HepG2 (cell line): Measurements from ENCODE around the gene CGB8. TPM values are rescaled to one million over a fixed set of nuclear protein-coding genes. Genes with fewer than 3 reads are reported as not detected.

Experiments
- FOXA1 ChIP-seq, 2 experiments: fragments of 450-650 bp in 1 of 2; sonication (generic) in 1 of 2; formaldehyde crosslinking in 1 of 2; IDR thresholded peaks; 2 replicates each; pipeline versions ENCODE4 v1.4.0 to v1.6.1; 2016 to 2020; ENCODE audit warnings: missing genetic modification reagents in 1 of 2
- HMGA1 ChIP-seq: sonication (generic); formaldehyde crosslinking; conservative IDR thresholded peaks from 2 replicates; pipeline ENCODE4 v1.4.0; 2020; ENCODE audit warnings: missing genetic modification reagents
- KDM2A ChIP-seq: sonication (generic); formaldehyde crosslinking; IDR thresholded peaks from 2 replicates; pipeline ENCODE4 v1.4.0; 2020; ENCODE audit warnings: low read depth, missing genetic modification reagents, borderline replicate concordance
- KDM5B ChIP-seq: sonication (generic); formaldehyde crosslinking; IDR thresholded peaks from 2 replicates; pipeline ENCODE4 v1.4.0; 2020; ENCODE audit warnings: missing genetic modification reagents, mild to moderate bottlenecking, borderline replicate concordance
- MED1 ChIP-seq: sonication (generic); formaldehyde crosslinking; IDR thresholded peaks from 2 replicates; pipeline ENCODE4 v1.4.0; 2020; ENCODE audit warnings: missing genetic modification reagents
- NFE2 ChIP-seq: sonication (generic); formaldehyde crosslinking; IDR thresholded peaks from 2 replicates; pipeline ENCODE4 v1.4.0; 2020; ENCODE audit warnings: missing genetic modification reagents
- RORA ChIP-seq: sonication (generic); formaldehyde crosslinking; IDR thresholded peaks from 2 replicates; pipeline ENCODE4 v1.5.0; 2020; ENCODE audit warnings: mild to moderate bottlenecking, missing genetic modification reagents, moderate library complexity
- SATB2 ChIP-seq: sonication (generic); formaldehyde crosslinking; IDR thresholded peaks from 2 replicates; pipeline ENCODE4 v1.5.0; 2020; ENCODE audit warnings: missing genetic modification reagents
- SCMH1 ChIP-seq: sonication (generic); formaldehyde crosslinking; IDR thresholded peaks from 2 replicates; pipeline ENCODE4 v1.9.0; 2021; ENCODE audit warnings: missing genetic modification reagents, mild to moderate bottlenecking, borderline replicate concordance
- SP1 ChIP-seq, 2 experiments: fragments of 450-650 bp in 1 of 2; sonication (generic) in 1 of 2; formaldehyde crosslinking in 1 of 2; IDR thresholded peaks; 2 replicates each; pipeline versions ENCODE4 v1.4.0 to v1.6.1; 2016 to 2020; ENCODE audit warnings: missing genetic modification reagents in 1 of 2
- SP4 ChIP-seq: sonication (generic); formaldehyde crosslinking; IDR thresholded peaks from 2 replicates; pipeline ENCODE4 v1.8.1; 2023; ENCODE audit warnings: mild to moderate bottlenecking, missing genetic modification reagents
- STAG1 ChIP-seq: sonication (generic); formaldehyde crosslinking; IDR thresholded peaks from 2 replicates; pipeline ENCODE4 v1.4.0; 2020; ENCODE audit warnings: missing genetic modification reagents
- WIZ ChIP-seq: sonication (generic); formaldehyde crosslinking; IDR thresholded peaks from 2 replicates; pipeline ENCODE4 v1.5.1; 2020; ENCODE audit warnings: mild to moderate bottlenecking, missing genetic modification reagents
- ZFAT ChIP-seq: sonication (generic); formaldehyde crosslinking; conservative IDR thresholded peaks from 2 replicates; pipeline ENCODE4 v1.8.1; 2023; ENCODE audit warnings: missing genetic modification reagents, inconsistent platforms
- ZGPAT ChIP-seq: IDR thresholded peaks from 2 replicates; pipeline ENCODE4 v1.6.1; 2016; ENCODE audit warnings: mild to moderate bottlenecking
- ZNF18 ChIP-seq: sonication (generic); formaldehyde crosslinking; IDR thresholded peaks from 2 replicates; pipeline ENCODE4 v1.8.0; 2022; ENCODE audit warnings: mild to moderate bottlenecking, missing genetic modification reagents; ENCODE audit not compliant: insufficient replicate concordance
- ZNF180 ChIP-seq: sonication (generic); formaldehyde crosslinking; IDR thresholded peaks from 2 replicates; pipeline ENCODE4 v1.4.0; 2020; ENCODE audit warnings: low read depth, missing genetic modification reagents, borderline replicate concordance
- ZNF251 ChIP-seq: sonication (generic); formaldehyde crosslinking; IDR thresholded peaks from 2 replicates; pipeline ENCODE4 v1.9.0; 2021; ENCODE audit warnings: mild to moderate bottlenecking, missing genetic modification reagents
- ZNF574 ChIP-seq: sonication (generic); formaldehyde crosslinking; IDR thresholded peaks from 2 replicates; pipeline ENCODE4 v1.4.0; 2020; ENCODE audit warnings: missing genetic modification reagents
- ZNF766 ChIP-seq: sonication (generic); formaldehyde crosslinking; IDR thresholded peaks from 2 replicates; pipeline ENCODE4 v1.5.0; 2020; ENCODE audit warnings: missing genetic modification reagents, borderline replicate concordance
- polyA plus RNA-seq, 8 experiments: library from polyadenylated mRNA; depleted of rRNA in 3 of 8; stranded (reverse) in 7 of 8; unstranded in 1 of 8; fragments of >200 nt; fragmentation: Illumina TruSeq in 4 of 8; extraction: Trizol in 4 of 8; gene quantifications; 2 replicates each; pipeline versions ENCODE4 v1.2.1 to v1.2.3, GENCODE V29; 2011 to 2016; ENCODE audit warnings: low read depth in 4 of 8, missing spikeins in 1 of 8, mixed read lengths in 1 of 8; ENCODE audit not compliant: insufficient read depth in 1 of 8
- total RNA-seq, 5 experiments: library from RNA; depleted of rRNA; stranded (reverse); fragments of >200 nt; fragmentation: Illumina TruSeq; extraction: Trizol; gene quantifications; 2 replicates each; pipeline ENCODE4 v1.2.3, GENCODE V29; 2016; ENCODE audit warnings: low read depth in 1 of 5
- TF ChIP-seq, protein P1 (sequence below): sonication (generic); formaldehyde crosslinking; IDR thresholded peaks from 2 replicates; pipeline ENCODE4 v1.5.0; 2020; ENCODE audit warnings: mild to moderate bottlenecking, missing genetic modification reagents, moderate library complexity

Gene CGB8
- total and polyA plus RNA-seq, 2 of the 13 experiments (the other 11 are each of a cell fraction or from before 2014, with no cell fraction given) = not detected

DNA sequence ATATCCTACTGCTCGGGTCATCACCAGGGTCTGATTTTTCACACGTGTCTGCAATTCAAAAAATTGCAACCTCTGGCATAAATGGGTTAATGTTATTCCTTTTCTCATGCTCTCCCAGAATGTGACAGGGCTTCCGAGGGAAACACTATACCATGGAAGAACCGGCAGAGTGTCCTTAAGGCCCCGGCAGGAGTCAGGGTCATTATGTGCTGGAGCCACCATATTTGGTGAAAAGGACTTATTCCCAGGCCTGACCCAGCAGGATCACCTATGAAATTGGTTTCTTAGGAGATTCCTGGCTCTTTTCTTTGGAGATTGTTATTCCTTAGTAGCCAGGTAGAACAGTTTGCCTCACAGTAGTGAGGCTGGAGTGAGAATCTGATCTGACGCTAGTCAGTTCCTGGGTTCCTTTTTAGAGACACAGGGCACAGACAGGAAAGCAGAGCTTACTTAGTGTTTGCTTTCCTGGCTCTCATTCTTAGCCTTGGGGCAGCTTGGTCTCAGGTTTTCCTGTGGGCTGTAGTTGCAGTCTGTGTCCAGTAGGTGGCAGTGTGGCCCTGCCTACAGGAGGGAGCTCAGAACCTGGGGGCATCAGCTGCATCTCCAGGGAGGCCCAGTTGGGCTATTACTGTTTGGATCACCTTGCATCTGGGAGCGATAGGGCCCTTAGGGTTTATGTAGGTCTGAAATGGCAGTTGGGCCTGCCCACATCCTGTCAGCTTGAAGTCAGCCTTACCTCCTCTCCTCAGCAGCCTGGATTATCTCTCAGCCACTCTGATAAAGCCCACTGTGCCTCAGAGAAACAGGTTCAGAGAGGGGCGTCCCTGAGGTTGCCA, 48.8 kb upstream of the CGB8 start (continued):
- TF ChIP-seq ZNF180 (CRISPR knock-in tag) (no peak), SP1 (IDR thresholded peaks at IDR 0.05) (no peak), SP1 (CRISPR knock-in tag; IDR thresholded peaks at IDR 0.05) (0 out of 2 replicates have a peak, but pooled peaks have one; percentile 6), MED1 (CRISPR knock-in tag) (0 out of 2 replicates have a peak, but pooled peaks have one; percentile 29), WIZ (CRISPR knock-in tag) (no peak), ZNF251 (CRISPR knock-in tag) (no peak), FOXA1 (IDR thresholded peaks at IDR 0.05) (no peak), FOXA1 (CRISPR knock-in tag; IDR thresholded peaks at IDR 0.05) (0 out of 2 replicates have a peak, but pooled peaks have one; percentile 9), ZNF18 (no peak), RORA (CRISPR knock-in tag) (no peak), ZFAT (CRISPR knock-in tag) (no peak), SP4 (0 out of 2 replicates have a peak, but pooled peaks have one; percentile 34), ZNF574 (CRISPR knock-in tag) (peak; percentile 29; the same call in 1 of the 2 replicates), KDM2A (CRISPR knock-in tag) (no peak), HMGA1 (CRISPR knock-in tag) (no peak), SATB2 (no peak), NFE2 (CRISPR knock-in tag) (no peak), ZGPAT (CRISPR knock-in tag) (no peak), SCMH1 (CRISPR knock-in tag) (no peak), KDM5B (CRISPR knock-in tag) (no peak), ZNF766 (CRISPR knock-in tag) (no peak), STAG1 (peak; percentile 90)
- TF ChIP-seq, protein P1, sequence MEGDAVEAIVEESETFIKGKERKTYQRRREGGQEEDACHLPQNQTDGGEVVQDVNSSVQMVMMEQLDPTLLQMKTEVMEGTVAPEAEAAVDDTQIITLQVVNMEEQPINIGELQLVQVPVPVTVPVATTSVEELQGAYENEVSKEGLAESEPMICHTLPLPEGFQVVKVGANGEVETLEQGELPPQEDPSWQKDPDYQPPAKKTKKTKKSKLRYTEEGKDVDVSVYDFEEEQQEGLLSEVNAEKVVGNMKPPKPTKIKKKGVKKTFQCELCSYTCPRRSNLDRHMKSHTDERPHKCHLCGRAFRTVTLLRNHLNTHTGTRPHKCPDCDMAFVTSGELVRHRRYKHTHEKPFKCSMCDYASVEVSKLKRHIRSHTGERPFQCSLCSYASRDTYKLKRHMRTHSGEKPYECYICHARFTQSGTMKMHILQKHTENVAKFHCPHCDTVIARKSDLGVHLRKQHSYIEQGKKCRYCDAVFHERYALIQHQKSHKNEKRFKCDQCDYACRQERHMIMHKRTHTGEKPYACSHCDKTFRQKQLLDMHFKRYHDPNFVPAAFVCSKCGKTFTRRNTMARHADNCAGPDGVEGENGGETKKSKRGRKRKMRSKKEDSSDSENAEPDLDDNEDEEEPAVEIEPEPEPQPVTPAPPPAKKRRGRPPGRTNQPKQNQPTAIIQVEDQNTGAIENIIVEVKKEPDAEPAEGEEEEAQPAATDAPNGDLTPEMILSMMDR (CRISPR knock-in tag) = peak; percentile 97
